ENCODE results near the gene RAD51D.

The RAD51D gene

DNA sequence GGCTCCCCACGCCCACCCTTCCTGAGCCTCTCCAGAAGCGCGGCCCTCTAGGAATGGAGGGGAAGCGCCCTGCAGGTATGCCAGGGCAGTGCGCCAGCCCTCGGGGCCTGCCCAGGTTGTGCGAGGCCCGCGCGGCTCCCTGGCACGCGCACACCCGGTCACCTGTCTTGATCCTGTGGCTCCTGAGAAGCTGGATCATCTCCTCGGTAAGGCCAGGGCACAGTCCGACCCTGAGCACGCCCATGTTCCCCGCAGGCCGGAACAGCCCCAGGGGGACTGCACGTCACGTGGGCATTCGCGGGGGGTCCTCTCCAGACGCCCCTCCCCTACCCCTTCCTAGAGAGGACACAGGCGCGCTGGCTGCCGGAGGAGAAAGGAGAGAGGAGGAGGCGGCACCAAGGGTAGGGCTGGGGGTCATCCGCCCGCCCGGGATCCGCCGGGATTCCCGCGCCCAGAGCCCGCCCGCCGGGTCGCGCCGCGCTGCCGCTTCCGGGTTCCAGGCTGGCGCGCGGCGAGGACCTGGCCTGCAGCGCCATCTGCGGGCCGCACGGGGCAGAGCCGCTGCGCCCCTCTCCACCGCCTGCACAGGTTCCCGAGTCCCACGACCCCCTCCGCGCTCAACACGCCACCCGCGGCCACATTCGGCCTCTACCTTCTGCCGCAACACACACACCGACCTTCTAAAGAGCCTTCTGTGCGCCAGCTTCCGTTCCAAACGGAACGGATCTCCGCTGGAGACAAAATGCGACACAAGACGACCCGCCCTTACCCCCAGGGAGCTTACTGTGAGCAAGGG lies at the start of gene RAD51D:
Gene RAD51D (minus strand): TSS at position 491 of the 796 bp plus-strand sequence. CDS start 247 bp downstream, at position 244.
- TF ChIP-seq RAD21 (IDR thresholded peaks at IDR 0.05; ENCODE audit: low read depth) (peak; percentile 81), TEAD4 (IDR thresholded peaks at IDR 0.05) (peak; percentile 5; the same call in 1 of the 2 replicates), CEBPB (IDR thresholded peaks at IDR 0.05) (no peak), CREB1 (IDR thresholded peaks at IDR 0.05; ENCODE audit: low read depth) (no peak), EGR1 (IDR thresholded peaks at IDR 0.05) (no peak; the same call in 1 of the 2 replicates), TAF1 (IDR thresholded peaks at IDR 0.05; ENCODE audit: low read depth) (peak; percentile 46; the same call in 1 of the 2 replicates), EP300 (IDR thresholded peaks at IDR 0.05; ENCODE audit: borderline replicate concordance) (peak; percentile 27; the same call in 1 of the 2 replicates), YY1 (IDR thresholded peaks at IDR 0.05; ENCODE audit: low read depth) (peak; percentile 49; the same call in 1 of the 2 replicates), ZBTB7A (IDR thresholded peaks at IDR 0.05; ENCODE audit: low read depth) (peak; percentile 92), FOXM1 (IDR thresholded peaks at IDR 0.05; ENCODE audit: borderline replicate concordance, low read depth) (no peak), NFIC (IDR thresholded peaks at IDR 0.05) (peak; percentile 58), TCF12 (IDR thresholded peaks at IDR 0.05; ENCODE audit: low read depth) (0 out of 2 replicates have a peak, but pooled peaks have one; percentile 27), USF1 (IDR thresholded peaks at IDR 0.05) (peak; percentile 96)
- TF ChIP-seq, protein P1, sequence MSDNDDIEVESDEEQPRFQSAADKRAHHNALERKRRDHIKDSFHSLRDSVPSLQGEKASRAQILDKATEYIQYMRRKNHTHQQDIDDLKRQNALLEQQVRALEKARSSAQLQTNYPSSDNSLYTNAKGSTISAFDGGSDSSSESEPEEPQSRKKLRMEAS (IDR thresholded peaks at IDR 0.05): peak; percentile 84
- TF ChIP-seq, protein P2, sequence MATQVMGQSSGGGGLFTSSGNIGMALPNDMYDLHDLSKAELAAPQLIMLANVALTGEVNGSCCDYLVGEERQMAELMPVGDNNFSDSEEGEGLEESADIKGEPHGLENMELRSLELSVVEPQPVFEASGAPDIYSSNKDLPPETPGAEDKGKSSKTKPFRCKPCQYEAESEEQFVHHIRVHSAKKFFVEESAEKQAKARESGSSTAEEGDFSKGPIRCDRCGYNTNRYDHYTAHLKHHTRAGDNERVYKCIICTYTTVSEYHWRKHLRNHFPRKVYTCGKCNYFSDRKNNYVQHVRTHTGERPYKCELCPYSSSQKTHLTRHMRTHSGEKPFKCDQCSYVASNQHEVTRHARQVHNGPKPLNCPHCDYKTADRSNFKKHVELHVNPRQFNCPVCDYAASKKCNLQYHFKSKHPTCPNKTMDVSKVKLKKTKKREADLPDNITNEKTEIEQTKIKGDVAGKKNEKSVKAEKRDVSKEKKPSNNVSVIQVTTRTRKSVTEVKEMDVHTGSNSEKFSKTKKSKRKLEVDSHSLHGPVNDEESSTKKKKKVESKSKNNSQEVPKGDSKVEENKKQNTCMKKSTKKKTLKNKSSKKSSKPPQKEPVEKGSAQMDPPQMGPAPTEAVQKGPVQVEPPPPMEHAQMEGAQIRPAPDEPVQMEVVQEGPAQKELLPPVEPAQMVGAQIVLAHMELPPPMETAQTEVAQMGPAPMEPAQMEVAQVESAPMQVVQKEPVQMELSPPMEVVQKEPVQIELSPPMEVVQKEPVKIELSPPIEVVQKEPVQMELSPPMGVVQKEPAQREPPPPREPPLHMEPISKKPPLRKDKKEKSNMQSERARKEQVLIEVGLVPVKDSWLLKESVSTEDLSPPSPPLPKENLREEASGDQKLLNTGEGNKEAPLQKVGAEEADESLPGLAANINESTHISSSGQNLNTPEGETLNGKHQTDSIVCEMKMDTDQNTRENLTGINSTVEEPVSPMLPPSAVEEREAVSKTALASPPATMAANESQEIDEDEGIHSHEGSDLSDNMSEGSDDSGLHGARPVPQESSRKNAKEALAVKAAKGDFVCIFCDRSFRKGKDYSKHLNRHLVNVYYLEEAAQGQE (IDR thresholded peaks at IDR 0.05; ENCODE audit: low read depth): no peak

DNA sequence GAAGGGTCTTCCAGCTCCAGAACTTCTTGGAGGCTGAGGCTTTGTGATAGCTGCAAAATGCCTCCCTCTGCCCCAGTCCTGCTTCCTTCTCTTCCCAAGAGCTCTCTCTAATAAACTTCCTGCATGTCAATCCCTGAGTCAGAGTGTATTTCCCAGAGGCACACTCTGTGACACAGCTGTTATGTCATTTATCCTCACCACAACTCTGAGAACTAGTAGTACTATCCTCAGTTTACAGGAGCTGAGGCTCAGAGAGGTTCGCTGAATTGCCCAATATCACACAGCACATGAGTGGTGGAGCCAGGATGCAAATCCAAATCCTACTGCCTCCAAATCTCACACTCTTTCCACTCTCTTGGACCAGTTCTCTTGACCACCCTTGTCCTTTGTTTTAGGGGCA lies 48.0 kb upstream of the RAD51D start:
- TF ChIP-seq CEBPB (IDR thresholded peaks at IDR 0.05) (no peak), TAF1 (IDR thresholded peaks at IDR 0.05; ENCODE audit: low read depth) (no peak), RAD21 (IDR thresholded peaks at IDR 0.05; ENCODE audit: low read depth) (no peak), TCF12 (IDR thresholded peaks at IDR 0.05; ENCODE audit: low read depth) (no peak), EGR1 (IDR thresholded peaks at IDR 0.05) (no peak)
- TF ChIP-seq, protein P1 (IDR thresholded peaks at IDR 0.05): no peak

- TF ChIP-seq CEBPB (IDR thresholded peaks at IDR 0.05) (no peak), FOXM1 (IDR thresholded peaks at IDR 0.05; ENCODE audit: borderline replicate concordance, low read depth) (no peak), CREB1 (IDR thresholded peaks at IDR 0.05; ENCODE audit: low read depth) (no peak), ZBTB7A (IDR thresholded peaks at IDR 0.05; ENCODE audit: low read depth) (no peak), RAD21 (IDR thresholded peaks at IDR 0.05; ENCODE audit: low read depth) (no peak), NFIC (IDR thresholded peaks at IDR 0.05) (no peak), YY1 (IDR thresholded peaks at IDR 0.05; ENCODE audit: low read depth) (no peak), EP300 (IDR thresholded peaks at IDR 0.05; ENCODE audit: borderline replicate concordance) (no peak), TEAD4 (IDR thresholded peaks at IDR 0.05) (no peak), USF1 (IDR thresholded peaks at IDR 0.05) (no peak)
- TF ChIP-seq, protein P2 (IDR thresholded peaks at IDR 0.05; ENCODE audit: low read depth): no peak
- TF ChIP-seq, protein P1 (IDR thresholded peaks at IDR 0.05): no peak
Measured at GRCh38 chr17:35167046-35167445, 47.4 kb upstream of the RAD51D start.

DNA sequence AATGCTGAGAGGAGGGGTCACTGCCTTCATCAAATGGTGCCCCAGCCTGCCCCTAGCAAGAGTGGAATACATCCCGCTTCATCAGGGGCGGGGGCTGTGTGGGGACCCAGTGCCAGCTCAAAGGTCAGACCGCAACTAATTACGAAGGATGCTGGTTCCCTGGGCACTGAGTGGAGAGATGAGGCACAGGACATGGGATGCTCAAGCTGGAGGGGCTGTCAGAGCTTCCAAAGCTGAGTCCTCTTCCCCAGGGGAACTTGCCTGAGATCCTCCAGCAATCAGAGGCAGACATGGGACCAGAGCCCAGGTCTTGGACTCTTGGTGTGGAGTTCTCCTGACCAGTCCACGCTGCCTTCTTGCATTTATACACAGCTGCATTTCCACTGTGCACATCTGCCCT lies 46.9 kb upstream of the RAD51D start:
- TF ChIP-seq EGR1 (IDR thresholded peaks at IDR 0.05): no peak
- TF ChIP-seq TEAD4 (IDR thresholded peaks at IDR 0.05): no peak
- TF ChIP-seq FOXM1 (IDR thresholded peaks at IDR 0.05; ENCODE audit: borderline replicate concordance, low read depth): no peak
- TF ChIP-seq TAF1 (IDR thresholded peaks at IDR 0.05; ENCODE audit: low read depth): no peak

DNA sequence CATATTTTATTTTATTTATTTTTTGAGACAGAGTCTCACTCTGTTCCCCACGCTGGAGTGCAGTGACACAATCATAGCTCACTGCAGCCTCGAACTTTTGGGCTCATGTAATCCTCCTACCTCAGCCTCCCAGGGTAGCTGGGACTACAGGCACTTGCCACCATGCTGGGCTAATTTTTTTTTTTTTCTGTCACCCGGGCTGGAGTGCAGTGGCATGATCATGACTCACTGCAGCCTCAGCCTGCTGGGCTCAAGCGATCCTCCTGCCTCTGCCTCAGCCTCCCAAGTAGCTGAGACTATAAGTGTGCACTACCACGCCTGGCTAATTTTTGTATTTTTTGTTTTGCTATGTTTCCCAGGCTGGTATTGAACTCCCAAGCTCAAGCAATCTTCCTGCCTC lies 45.1 kb upstream of the RAD51D start:
- TF ChIP-seq NFIC (IDR thresholded peaks at IDR 0.05) (no peak), EGR1 (IDR thresholded peaks at IDR 0.05) (no peak), RAD21 (IDR thresholded peaks at IDR 0.05; ENCODE audit: low read depth) (no peak)
- TF ChIP-seq, protein P1 (IDR thresholded peaks at IDR 0.05): no peak

Measured in Ishikawa (cell line).